ENCODE measurements around the gene SFSWAP.
"Not testable (repeated sequence)": the region's sequence is repeated elsewhere in the genome, so short reads cannot be mapped to it uniquely, and the experiment has no call there.

SFSWAP gene

DNA sequence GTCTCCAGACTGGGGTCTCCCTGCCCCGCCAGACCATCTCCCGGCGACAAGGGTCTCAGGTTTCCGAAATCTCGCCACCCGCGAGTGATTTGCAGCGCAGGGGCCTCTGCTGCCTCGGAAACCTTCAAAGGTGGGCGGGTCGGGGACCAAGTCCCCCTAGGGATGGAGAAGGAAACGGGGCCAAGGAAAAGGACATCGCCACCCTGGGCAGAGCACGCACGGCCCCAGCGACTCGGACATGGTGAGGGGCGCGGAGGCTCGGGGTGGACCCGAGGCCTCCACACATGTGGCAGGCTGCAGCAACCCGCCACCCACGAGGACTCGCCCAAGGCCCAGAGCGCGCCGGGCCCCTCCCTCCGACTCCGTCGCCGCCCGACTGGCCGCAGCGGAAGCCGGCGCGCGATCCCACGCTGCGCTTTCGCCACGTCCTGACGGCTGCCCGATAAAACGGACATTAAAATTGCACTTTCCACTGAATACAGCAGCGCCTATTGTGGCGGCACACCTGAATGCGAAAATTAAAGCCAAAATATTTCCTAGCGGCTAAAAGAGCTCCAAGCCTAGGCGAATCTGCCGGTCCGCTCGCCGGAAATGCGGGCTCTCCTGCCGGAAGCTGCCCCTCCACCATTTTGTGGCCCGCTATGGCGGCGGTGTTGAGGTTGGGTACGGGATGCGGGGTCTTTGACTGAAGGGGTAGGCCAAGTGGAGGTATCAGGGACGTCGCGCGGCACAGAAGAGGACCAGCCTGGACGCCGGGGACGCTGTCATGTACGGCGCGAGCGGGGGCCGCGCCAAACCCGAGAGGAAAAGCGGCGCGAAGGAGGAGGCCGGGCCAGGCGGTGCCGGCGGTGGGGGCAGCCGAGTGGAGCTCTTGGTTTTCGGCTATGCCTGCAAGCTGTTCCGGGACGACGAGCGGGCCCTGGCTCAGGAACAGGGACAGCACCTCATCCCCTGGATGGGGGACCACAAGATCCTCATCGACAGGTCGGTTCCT, at the start of gene SFSWAP:
Gene SFSWAP (plus strand): TSS at position 627 of the 994 bp plus-strand sequence. CDS start 140 bp downstream, at position 767.
- in situ Hi-C loops (cut with HindIII; ENCODE audit: low sequenced_read_pairs), result no loop called here

DNA sequence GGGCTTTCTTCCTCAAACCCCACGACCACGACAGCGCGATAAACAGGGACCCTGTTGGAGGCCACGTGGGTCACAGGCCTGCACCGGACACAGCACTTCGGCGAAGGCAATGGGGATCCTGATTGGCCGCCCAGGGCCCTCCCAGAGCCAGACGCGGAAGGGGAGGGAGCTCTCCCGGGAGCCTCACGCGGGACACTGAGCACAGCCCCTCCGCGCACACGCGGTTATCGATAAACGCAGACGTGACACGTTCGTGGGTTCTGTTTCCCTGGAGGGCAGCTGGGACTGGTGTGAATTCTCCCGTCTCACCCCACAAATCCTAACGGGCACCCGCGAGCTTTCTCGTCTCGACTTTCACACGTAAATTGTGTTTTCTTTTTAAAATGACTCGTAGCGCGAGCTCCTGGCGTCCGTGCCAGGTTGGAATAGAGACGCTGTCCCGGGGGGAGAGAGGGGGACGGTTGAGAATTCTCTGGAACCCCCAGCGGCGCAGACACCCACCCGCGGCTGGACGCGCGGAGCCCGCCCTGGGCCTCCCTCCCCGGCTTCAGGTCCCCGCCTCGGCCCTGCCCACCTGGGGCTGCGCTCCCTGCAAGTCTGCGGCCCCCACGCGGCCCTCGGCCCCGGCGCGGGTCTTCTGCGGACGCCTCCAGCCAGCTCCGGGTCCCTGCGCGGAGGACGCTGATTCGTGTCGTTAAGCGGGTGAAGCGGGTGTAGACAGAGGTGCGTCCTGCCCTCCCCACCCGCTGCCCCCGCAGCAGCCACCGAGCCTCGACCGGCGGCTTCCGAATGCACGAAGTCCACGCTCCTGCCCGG, 49.5 kb upstream of the SFSWAP start:
- in situ Hi-C loops (cut with HindIII; ENCODE audit: low sequenced_read_pairs), result not testable (repeated sequence)

DNA sequence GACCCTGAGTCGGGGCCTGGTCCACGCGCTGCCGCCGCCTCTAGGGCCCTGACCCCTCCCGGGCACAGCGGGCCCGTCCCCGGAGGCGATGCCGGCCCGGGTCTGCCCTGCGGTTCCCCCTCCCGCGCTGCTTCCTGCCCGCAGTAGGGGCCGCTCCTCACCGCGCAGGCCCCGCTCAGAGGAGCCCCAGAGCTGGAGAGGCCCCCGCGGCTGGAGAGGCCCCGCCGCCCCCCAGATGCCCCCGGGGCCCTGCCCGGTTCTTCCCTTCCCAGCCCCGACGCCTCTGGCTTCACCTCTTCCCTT, 49.0 kb upstream of the SFSWAP start:
- in situ Hi-C loops (cut with HindIII; ENCODE audit: low sequenced_read_pairs), result not testable (repeated sequence)

DNA sequence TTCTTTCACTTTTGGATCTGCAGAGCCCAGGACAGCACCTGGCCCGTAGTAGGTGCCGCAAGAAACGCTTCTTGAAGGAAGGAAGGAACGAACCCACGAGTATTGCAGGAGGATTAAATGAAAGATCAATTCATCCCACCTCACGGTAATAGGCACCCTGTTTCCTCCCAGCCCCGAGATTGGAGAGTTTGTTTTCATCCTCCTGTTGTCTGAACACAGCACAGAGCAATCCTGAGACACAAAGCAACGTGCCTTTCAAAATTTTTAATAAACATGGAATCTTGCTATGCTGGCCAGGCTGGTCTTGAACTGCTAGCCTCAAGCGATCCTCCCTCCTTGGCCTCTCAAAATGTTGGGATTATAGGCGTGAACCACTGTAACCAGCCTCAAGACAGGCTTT, 48.5 kb upstream of the SFSWAP start:
- in situ Hi-C loops (cut with HindIII; ENCODE audit: low sequenced_read_pairs), result not testable (repeated sequence)

DNA sequence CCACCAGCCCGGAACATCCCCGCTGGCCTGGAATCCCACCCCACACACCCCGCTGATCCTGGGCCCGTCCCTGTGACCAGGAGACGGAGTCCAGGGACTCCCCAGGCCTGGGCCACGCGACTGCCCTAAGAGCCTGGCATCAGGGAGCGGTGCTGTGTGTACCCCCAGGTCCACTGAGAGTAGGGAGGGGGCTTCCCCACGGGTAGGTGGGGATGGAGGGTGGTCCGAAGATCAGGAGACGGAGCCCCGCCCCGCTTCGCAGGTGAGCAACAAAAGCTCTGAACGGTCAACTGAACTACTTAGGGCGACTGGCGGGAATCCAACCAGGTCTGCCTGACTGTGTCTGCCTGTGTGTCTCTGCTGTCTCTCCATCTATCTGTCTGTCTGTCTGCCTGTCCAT, 45.2 kb upstream of the SFSWAP start:
- in situ Hi-C loops (cut with HindIII; ENCODE audit: low sequenced_read_pairs), result not testable (repeated sequence)

DNA sequence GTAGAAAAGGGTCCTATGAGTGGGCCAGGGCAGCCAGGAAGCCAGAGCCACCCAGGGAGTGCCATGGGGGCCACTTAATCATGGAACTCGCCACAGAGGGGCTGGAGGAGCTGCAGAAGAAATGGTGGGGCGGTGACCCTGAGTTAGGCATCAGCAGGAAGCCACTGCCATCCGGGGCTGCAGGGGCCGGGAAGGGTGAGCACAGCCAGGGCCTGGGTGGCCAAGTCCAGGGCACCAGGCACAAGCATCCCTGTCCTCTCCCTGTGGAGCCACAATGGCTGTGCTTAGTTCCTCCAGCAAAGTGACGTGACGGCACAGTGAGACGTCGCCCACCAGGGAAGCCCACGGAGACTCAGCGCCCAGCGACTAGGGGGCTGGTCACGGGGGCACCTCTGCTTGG, 44.4 kb upstream of the SFSWAP start:
- in situ Hi-C loops (cut with HindIII; ENCODE audit: low sequenced_read_pairs), result not testable (repeated sequence)

DNA sequence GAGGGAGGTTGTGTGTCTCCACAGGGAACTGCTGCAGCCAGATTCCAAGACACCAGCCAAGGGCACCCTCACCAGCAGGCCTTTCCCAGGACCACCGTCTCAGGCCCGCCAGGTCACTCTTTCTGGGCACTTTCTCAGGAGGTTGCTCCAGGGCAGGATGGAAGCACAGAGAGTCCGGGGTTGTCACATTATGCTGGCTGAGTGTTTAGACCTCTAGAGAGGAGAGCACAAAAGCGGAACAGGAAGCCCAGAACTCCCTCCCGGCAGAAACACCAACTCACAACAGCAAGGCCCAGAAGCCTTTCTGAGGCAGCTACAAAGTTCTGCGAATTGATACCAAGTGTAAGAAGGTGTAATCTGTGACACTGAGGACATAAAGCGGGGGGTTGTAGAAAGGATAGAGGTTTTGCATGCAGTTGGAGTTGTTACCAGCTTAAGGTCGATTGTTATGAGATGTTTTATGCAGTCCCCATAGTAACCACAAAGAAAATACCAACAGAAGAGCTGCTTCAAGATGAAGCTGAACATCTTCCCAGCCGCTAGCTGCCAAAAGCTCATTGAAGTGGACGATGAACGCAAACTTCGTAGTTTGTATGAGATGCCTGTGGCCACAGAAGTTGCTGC, 43.8 kb upstream of the SFSWAP start:
- in situ Hi-C loops (cut with HindIII; ENCODE audit: low sequenced_read_pairs), result not testable (repeated sequence)

DNA sequence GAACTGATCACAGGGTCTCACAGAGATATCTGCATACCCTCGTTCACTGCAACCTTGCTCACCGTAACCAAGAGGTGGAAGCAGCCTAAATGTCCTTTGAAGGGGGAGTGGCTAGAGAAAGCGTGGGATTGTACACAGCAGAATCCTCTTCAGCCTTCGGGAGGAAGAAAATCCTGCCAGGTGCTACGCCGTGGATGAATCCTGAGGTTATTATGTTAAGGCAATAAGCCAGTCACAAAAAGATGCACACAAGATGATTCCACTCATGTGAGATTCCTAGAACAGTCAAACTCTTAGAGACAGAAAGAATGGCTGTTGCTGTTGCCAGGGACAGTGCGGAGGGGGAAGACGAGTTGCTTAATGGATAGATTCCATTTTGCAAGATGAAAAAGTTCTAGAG, 39.6 kb upstream of the SFSWAP start:
- in situ Hi-C loops (cut with HindIII; ENCODE audit: low sequenced_read_pairs), result no loop called here

DNA sequence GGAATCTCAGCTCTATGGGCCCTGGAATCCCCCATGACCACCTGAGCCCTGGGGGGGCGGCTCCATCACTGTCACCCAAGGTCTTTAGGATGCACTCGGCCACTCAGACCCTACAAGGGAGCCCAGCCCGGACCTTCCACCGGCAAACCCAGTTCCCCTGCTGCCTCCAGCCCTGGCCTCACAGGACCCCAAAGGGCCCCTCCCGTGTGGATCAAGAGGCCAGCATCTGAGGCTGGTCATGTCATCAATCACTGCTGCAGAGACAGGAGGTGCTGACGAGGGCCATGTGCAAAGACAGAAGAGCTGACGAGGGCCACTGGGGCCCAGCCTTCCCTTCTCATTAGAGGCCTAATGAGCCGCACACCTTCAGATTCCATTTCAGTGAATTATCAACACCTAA, 39.0 kb upstream of the SFSWAP start:
- in situ Hi-C loops (cut with HindIII; ENCODE audit: low sequenced_read_pairs), result no loop called here

DNA sequence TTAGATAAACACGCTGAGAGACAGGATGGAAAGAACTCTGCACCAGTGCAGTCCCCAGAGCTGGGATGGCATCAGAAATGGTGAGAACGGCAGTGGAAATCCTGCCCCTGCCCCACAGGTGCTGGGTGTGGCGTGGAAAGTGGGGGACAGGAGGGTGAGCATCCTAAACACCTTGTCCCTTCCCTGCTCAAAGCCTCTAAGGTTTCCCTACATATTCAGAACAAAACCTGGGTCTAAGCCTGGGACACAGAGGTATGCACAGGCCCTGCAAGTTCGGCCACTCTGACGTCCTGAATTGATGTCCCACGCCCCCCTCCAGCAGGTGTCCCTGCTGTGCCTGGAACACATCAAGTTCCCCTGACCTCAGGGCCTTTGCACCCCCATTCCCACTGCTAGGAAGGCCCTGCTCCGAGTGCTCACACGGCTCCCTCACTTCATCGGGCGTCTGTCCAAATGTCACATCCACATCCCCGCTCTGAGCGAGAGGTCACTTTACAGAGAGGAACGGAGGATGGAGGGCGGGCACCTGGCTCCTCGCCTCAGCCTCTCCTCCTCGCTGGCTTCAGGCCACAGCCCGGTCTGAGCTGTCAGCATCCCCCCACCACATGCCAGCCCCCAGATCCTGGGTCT, 38.5 kb upstream of the SFSWAP start:
- in situ Hi-C loops (cut with HindIII; ENCODE audit: low sequenced_read_pairs), result no loop called here

DNA sequence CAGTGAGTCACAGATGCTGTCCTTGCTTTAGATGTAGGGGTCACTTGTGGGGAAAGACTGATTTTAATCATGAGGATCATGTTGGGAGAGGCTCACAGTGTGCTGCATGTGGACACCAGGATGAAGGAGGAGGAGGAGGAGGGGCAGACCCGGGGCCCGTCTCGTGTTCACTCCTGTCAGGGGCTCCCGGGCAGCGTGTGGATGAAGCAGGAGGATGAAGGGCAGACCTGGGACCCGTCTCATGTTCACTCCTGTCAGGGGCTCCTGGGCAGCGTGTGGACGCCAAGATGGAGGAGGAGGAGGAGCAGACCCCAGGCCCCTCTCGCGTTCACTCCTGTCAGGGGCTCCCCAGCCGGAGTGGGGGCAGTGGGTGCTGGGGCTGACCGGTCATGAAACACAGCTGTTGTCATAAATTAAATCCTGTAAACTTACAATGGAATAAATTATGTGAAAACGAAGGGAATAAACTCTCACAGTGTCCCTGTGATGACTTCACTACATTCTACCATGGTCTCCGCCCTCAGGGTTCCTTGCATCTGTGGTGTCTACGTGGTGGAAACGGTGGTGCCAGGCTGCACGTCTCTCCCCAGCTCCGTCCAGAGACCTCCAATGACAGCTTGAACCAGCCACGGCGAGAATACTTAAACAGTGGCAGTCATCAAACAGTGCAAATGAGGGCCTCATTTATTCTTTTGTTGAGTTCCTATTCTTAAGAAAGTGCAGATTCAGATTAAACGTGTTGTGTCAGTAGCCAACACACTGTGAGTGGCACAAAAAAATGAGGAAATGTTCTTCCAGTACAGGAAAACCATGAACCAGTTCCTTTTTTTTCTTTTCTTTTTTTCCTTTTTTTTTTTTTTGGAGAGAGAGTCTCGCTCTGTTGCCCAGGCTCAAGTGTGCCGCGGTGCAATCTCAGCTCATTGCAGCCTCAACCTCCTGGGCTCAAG, 37.7 kb upstream of the SFSWAP start:
- in situ Hi-C loops (cut with HindIII; ENCODE audit: low sequenced_read_pairs), result no loop called here

DNA sequence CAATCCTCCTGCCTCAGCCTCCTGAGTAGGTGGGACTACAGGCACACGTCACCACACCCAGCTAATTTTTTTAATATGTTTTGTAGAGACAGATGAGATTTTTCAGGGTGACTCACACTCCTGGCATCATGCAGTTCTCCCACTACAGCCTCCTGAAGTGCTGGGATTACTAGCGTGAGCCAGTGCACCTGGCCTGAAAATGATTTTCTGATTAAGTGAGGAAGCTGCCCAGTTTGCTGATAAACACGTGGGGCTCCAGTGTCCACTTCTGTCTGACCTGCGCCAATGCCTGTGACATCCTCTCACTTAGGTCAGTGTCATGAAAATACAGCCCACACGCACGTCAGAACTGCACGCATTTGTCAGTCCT, 37.0 kb upstream of the SFSWAP start:
- in situ Hi-C loops (cut with HindIII; ENCODE audit: low sequenced_read_pairs), result no loop called here

DNA sequence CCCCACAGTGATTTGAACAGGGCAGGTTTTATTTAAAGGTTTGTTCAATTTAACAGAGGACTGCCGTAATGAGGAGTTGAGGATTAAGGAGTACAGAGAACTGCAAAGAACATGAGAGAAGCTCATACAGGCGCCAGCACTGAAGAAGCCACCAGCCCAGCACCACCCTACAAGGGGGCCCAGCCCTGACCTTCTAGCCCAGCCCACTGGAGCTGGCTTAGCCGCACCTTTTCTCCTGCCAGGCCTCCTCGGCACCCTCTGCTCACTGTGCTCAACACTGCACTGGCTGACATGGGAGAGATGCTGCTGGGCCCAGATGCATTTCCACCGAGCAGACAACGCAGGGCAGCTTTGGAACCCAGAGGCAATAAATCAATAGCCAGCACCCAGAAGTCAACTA, 36.5 kb upstream of the SFSWAP start:
- in situ Hi-C loops (cut with HindIII; ENCODE audit: low sequenced_read_pairs), result no loop called here

DNA sequence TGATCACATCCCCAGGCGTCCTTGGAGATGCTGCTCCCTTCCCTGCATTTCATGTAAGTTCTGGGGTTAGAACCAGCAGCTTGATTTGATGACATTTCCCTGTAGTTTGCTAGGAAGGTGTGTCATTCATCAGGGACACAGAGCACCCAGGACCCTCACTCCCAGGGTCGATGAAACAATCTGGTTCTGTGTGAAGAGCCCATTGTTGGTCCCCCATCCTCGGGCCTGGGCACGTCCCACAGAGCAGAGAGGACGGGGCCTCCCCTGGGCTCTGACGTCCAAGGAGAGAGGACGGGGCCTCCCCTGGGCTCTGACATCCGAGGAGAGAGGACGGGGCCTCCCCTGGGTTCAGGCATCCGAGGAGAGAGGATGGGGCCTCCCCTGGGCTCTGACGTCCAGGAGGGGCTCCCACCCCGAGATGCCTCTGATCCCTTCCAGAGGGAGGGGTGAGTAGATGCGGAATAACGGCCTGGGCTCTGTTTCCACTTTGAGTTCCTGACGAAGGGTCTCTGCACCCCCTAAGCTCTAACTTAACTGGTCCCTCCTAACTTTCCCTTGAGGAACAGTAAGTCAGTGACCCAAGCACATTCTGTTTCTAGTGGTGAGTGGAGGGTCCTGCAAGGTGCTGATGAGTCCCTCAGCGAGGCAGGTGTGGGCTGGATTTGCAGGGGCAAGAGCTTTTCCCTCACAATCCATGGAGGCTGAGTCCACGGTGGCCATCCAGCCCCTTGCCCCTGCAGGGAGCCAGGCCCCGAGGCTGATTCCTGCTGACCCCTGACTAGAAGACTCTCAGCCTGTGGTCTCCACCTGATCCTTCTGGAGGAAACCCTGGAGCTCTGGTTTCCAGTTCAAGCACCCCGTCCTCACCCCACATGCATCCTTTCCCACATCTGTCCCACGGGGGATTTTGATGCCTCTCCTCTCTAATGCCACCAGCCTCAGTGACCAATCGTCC, 35.5 kb upstream of the SFSWAP start:
- in situ Hi-C loops (cut with HindIII; ENCODE audit: low sequenced_read_pairs), result no loop called here

DNA sequence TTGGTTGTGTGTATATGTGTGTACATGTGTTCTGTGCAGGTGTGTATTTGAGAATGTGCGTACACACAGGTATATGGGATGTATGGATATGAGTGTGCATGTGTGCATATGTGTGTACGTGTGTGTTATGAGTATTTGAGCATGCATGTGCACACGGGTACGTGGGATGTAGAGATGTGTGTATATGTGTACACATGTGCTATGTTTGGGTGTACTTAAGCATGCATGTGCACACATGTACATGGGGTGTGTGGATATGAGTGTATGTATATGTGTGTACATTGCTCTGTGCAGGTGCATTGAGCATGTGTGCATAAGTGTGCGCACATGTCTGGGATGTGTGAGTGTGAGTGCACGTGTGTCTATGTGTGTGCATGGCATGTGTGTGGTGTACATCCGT, 34.3 kb upstream of the SFSWAP start:
- in situ Hi-C loops (cut with HindIII; ENCODE audit: low sequenced_read_pairs), result no loop called here

DNA sequence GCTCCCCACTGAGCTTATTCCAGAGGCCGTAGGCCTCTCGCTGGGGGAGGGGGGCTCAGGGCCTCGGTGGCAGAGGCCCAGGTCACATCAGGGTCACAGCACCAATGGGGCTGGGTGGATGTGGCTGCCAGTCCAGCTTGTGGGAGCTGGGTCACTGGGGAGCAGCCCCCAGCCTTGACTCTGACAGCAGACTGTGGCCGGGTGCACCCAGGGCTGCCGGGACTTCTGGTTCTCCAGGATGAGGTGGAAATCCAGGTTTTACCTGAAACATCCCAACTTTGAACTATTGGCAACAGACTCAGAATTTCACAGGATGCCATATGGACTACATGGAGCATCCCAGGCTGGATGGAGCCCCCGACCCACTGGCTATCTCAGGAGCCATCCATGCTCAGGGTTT, 33.8 kb upstream of the SFSWAP start:
- in situ Hi-C loops (cut with HindIII; ENCODE audit: low sequenced_read_pairs), result not testable (repeated sequence)

DNA sequence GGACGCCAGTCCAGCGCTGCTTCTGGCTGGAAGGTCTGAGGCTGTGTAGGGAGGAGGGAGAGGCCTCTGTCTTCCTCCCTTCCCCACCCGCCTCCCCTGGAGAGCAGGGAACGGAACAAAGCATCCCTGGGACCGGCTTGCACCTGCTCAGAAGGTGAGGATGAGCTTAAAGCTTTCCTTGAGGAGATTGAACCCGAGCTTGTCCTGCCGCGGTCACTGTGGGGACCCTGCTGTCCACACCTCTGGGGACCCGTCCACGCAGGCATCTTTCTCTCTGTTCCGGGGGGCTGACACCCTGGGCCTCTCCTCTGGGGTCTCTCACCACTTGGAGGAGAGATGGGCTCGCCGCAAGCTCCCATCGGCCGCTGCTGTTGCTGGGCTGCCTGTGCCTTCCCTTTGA, 33.2 kb upstream of the SFSWAP start:
- in situ Hi-C loops (cut with HindIII; ENCODE audit: low sequenced_read_pairs), result no loop called here

DNA sequence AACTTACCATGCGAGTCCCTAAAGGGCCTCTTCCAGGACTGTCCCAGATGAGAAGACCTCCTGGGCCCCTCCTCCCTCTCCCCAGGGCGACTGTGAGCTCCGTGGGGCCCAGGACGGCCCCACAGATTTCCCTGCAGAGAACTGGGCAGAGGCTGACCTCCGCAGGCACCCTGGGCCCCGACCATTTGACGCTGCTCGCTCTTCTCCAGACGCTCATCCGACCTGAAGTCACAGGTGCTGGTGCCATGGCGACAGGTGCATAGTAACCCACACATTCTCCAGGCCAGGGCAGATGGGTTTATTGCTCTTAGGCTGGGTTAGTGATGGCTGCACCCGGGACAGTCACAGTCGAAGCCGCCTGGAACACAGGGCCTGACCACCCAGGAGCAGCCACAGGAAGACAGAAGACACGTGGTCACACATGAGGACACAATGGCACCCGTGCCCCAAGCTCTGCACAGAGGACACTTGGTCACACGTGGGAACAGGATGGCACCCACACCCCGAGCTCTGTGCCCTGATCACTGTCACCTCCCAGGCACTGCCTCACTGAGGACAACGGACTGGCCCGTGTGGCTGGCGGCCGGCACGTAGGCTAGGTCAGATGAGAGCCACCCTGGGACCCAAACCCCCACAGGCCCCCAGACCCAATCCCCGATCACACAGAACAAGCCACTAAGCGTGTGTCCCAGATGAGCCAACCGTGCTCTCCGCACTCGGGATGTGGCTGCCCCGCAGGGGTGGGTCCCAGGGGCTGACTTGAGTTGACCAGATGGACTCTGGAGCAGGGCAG, 32.3 kb upstream of the SFSWAP start:
- in situ Hi-C loops (cut with HindIII; ENCODE audit: low sequenced_read_pairs), result not testable (repeated sequence)
